Peyer's patch (tissue), 4 donors: ENCODE measurements around the gene ATAD5.

ENCODE experiments used
- CTCF ChIP-seq, 6 experiments: fragments of 450-650 bp in 4 of 6; fragments of 200-600 bp in 2 of 6; sonication (generic) in 1 of 6; IDR thresholded peaks; one replicate each; pipeline ENCODE4 v1.5.1; 2017 to 2019; ENCODE audit warnings: antibody characterized with exemption in 6 of 6, mild to moderate bottlenecking in 3 of 6, moderate library complexity in 1 of 6
- POLR2A ChIP-seq, 2 donors: fragments of 450-650 bp; IDR thresholded peaks; one replicate each; pipeline ENCODE4 v1.5.1; 2017; ENCODE audit warnings: antibody characterized with exemption in 2 of 2, mild to moderate bottlenecking in 2 of 2, moderate library complexity in 2 of 2

- TF ChIP-seq CTCF (IDR thresholded peaks at IDR 0.05) (no peak), POLR2A (IDR thresholded peaks at IDR 0.05) (no peak)
Observed at GRCh38 chr17:30832438-30833124, 815 bp downstream of the ATAD5 start.
